CD4-positive, alpha-beta T cell treated with Interleukin-15 for 4 hours (primary cell): ENCODE results near the gene A4GNT.

Source experiments
- DNase-seq: peaks from one replicate; pipeline ENCODE4 v3.0.0-alpha.2; 2020; ENCODE audit warnings: low spot score

A4GNT gene

DNA sequence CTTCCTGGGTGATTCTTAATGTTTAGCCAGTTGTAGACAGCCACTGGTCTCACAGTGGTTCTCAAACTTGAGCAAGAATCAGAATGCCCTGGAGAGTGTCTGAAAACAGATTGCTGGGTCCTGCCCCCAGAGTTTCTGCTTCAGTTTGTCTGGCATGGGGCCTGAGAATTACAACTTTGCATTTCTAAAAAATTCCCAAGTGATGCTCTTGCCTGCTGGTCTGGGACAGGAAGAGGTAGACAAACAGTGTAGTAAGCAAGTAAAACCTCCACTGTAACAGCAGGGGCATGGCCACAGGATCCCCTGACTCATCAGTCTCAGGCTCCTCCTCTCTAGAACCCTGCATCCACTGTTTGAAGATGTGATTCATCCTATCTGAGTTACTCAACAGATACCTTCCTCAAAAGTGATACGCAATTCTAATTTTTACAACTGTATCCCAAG, 53.3 kb downstream of the A4GNT start:
- no peak for DNase-seq

- no peak for DNase-seq
These were observed 54.1 kb downstream of the A4GNT start for GRCh38 chr3:138078096-138078495.
